Sigmoid colon (tissue), 4 donors: ENCODE results near the gene PCSK7.

Experiments
- EP300 ChIP-seq, 4 donors: sonication (generic); formaldehyde crosslinking; IDR thresholded peaks; one replicate each; pipeline ENCODE4 v1.6.1; 2017; ENCODE audit warnings: antibody characterized with exemption in 4 of 4
- TF ChIP-seq, protein P1 (sequence below), 4 experiments: fragments of 450-650 bp in 3 of 4; fragments of 200-600 bp in 1 of 4; IDR thresholded peaks; one replicate each; pipeline ENCODE4 v1.5.1; 2016 to 2019; ENCODE audit warnings: antibody characterized with exemption in 4 of 4, mild to moderate bottlenecking in 3 of 4, moderate library complexity in 2 of 4

DNA sequence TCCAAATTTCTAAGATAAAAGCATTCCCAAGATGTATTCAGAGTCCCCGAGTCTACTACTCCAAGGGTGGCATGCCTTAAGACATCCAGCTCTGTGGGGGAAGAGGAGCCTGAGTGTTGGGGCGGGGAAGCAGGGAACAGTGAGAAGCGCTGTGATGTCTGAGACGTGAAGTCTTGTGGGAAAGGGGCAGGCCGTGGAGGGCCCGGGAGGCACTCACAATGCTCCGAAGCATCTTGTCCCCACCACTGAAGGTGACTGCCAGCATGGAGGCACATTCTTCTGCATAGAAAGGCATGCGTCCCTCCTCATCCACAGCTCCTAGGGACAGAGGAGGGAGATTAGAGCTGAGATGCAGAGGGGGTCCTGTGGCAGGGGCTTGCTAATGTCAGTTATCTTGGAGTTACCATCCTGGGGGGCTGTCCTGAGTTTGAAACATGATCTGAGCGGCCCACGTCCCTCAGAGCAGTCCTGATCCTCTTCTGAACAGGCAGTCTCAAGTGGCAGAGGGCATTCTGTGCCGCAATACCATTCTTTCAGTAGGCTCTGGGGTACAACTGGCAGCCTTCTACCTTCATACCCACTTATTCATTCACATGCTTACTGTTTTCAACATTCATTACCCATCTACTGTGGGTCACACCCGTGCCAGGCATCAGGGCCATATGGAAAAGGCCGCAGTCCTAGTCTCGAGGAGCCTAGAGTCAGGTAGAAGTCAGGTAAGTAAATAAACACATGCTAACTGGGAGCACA, 8.7 kb downstream of the PCSK7 start:
- TF ChIP-seq, protein P1, sequence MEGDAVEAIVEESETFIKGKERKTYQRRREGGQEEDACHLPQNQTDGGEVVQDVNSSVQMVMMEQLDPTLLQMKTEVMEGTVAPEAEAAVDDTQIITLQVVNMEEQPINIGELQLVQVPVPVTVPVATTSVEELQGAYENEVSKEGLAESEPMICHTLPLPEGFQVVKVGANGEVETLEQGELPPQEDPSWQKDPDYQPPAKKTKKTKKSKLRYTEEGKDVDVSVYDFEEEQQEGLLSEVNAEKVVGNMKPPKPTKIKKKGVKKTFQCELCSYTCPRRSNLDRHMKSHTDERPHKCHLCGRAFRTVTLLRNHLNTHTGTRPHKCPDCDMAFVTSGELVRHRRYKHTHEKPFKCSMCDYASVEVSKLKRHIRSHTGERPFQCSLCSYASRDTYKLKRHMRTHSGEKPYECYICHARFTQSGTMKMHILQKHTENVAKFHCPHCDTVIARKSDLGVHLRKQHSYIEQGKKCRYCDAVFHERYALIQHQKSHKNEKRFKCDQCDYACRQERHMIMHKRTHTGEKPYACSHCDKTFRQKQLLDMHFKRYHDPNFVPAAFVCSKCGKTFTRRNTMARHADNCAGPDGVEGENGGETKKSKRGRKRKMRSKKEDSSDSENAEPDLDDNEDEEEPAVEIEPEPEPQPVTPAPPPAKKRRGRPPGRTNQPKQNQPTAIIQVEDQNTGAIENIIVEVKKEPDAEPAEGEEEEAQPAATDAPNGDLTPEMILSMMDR (IDR thresholded peaks at IDR 0.05): no peak
- TF ChIP-seq EP300 (IDR thresholded peaks at IDR 0.05): no peak
